ENCODE measurements around the gene PNMA8B. TPM values are rescaled to one million over a fixed set of nuclear protein-coding genes. Genes with fewer than 3 reads are reported as not detected.
"Not testable (repeated sequence)": the region's sequence is repeated elsewhere in the genome, so short reads cannot be mapped to it uniquely, and the experiment has no call there.

Gene PNMA8B
- total RNA-seq, 2 donors from 2014 or later = 1.5 to 2.5 TPM

DNA sequence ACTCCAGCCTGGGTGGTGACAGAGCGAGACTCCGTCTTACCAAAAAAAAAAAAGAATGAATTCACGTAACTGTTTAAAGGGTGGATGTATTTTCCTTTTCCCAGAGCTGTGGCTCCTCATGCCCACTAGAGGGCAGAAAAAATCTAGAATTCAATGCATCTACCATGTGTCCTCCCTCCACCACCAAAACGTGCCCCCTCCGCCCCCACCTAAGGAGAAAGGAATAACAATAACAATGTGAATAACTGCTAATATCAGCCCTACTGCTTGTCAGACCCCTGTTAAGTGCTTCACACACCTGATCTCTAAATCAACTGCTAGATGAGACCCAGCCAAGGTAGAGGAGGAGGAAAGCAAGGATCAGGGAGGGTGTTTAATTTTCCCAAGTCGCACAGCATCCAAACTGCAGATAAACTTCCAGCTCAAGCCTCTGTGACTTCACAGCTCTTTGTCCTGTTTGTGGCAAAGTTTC is 20.2 kb upstream of the PNMA8B start:
- DNase-seq = no peak
- peak in 1 of 2 donors; percentile 33 for ATAC-seq
- intact Hi-C loops (cut with DNase I) = loop anchor here in 1 of 2 donors (10.0 kb wide), 1 partner anchor 231 kb away; no protein-coding TSS in a partner anchor

- intact Hi-C loops (cut with DNase I) = loop anchor here in 1 of 2 donors (10.0 kb wide), 1 partner anchor 230 kb away; no protein-coding TSS in a partner anchor
- DNase-seq (no peak), ATAC-seq (no peak)
Observed at GRCh38 chr19:46515290-46515609, 19.6 kb upstream of the PNMA8B start.

GRCh38 chr19:46514589-46515289 is 19.1 kb upstream of the PNMA8B start:
- DNase-seq (no peak), ATAC-seq (no peak)
- intact Hi-C loops (cut with DNase I) = loop anchor here in 1 of 2 donors (10.0 kb wide), 1 partner anchor 230 kb away; no protein-coding TSS in a partner anchor

- peak; percentile 86 to 91 for ATAC-seq
- DNase-seq = peak; percentile 85
- intact Hi-C loops (cut with DNase I) = loop anchor here in 1 of 2 donors (2.0 to 10.0 kb wide), 2 partner anchors 119 to 229 kb away; no protein-coding TSS in a partner anchor
Observed at GRCh38 chr19:46513461-46514236, 18.0 kb upstream of the PNMA8B start.

DNA sequence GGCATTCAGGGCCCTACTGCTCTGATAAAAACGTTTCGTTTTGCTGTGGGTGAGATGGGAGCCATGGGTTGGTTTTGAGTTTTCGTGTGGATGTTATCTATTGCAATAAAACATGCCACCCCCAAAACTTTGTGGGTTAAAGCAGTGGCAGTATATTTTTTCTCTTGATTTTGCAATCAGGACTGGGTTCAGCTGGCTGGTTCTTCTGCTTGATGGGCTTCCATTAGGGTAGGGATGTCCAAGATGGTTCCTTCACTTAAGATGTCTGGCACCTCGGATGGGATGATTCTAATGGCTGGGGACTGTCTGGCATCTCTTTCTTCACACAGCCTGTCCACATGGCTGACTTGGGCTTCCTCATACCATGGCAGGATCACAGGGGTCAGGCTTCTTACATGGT is 15.6 kb upstream of the PNMA8B start:
- intact Hi-C loops (cut with DNase I) = loop anchor here in 1 of 2 donors (10.0 kb wide), 1 partner anchor 226 kb away; no protein-coding TSS in a partner anchor
- ATAC-seq (no peak), DNase-seq (no peak)

GRCh38 chr19:46508206-46508605 is 12.5 kb upstream of the PNMA8B start:
- no peak for ATAC-seq
- intact Hi-C loops (cut with DNase I) = no loop called here
- no peak for DNase-seq

DNA sequence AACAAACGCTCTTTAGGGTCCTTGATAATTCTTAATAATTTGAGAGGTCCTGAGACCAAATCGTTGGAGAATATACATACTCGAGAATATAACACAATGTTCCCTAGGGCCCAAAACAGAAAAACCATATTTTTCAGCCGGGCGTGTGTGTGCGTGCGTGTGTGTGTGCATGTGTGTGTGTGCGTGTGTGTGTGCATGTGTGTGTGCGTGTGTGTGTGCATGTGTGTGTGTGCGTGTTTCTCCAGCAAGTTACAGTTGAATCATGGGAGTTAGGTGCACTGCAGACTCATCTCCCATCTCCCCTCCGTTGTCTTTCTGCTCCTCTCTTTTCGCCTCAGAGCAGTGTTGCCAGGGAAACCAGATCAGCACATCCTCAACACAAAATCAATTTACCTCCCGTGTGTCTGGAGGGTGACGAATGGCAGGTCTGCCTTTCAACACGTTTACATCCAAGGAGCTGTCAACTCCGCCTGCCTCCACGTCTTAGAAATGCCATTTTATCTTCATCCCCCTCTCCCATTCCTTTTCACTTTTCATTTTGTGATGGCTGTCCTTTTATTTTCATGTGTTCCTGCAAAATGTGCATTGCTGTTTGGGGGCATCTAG is 8.3 kb upstream of the PNMA8B start:
- DNase-seq (no peak), ATAC-seq (no peak)
- intact Hi-C loops (cut with DNase I) = no loop called here

- no peak for DNase-seq
- intact Hi-C loops (cut with DNase I) = no loop called here
- no peak for ATAC-seq
Observed at GRCh38 chr19:46502891-46503290, 7.2 kb upstream of the PNMA8B start.

GRCh38 chr19:46499692-46500091 is 4.0 kb upstream of the PNMA8B start:
- intact Hi-C loops (cut with DNase I) = no loop called here
- no peak for DNase-seq
- ATAC-seq = no peak

- ATAC-seq = no peak
- DNase-seq = no peak
- intact Hi-C loops (cut with DNase I) = no loop called here
Observed at GRCh38 chr19:46497773-46498172, 2.1 kb upstream of the PNMA8B start.

DNA sequence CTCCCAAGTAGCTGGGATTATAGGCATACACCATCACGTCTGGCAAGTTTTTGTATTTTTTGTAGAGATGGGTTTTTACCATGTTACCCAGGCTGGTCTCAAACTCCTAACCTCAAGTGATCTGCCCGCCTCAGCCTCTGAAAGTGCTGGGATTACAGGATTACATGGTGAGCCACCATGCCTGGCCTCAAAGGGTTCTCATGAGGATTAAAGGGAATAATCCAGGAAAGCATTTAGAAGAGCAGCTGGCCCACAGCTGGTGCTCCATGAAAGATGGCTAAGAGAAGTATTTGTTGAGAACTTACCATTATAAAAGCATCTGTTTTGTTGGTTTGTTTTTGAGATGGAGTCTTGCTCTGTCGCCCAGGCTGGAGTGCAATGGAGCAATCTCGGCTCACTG is 1.2 kb upstream of the PNMA8B start:
- intact Hi-C loops (cut with DNase I); DNase-seq; ATAC-seq: not testable (repeated sequence)

DNA sequence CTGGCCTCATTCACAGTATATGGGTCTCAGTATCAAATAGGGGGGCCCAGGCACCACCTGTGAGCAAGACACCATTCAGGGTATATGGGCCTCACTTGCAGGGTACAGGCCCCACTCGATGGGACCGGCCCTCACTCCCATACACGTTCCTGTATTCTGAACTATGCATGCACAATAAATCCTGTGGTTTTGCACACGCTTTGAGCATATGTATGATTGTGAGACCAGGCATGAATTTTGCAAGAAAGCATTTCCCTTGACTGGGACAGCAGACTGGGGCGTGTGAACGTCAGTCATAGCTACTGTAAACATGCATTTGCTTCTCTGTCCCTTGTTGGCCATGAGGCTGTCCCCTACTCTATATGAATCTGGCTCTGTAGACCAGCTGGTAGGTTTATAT is 637 bp upstream of the PNMA8B start:
- DNase-seq = no peak
- no peak for ATAC-seq
- intact Hi-C loops (cut with DNase I) = no loop called here

GRCh38 chr19:46494941-46495785 is 504 bp downstream of the PNMA8B start:
- no peak for ATAC-seq
- intact Hi-C loops (cut with DNase I) = no loop called here
- no peak for DNase-seq

GRCh38 chr19:46494146-46494940 is 1.3 kb downstream of the PNMA8B start:
- intact Hi-C loops (cut with DNase I) = no loop called here
- ATAC-seq = no peak
- DNase-seq = no peak

DNA sequence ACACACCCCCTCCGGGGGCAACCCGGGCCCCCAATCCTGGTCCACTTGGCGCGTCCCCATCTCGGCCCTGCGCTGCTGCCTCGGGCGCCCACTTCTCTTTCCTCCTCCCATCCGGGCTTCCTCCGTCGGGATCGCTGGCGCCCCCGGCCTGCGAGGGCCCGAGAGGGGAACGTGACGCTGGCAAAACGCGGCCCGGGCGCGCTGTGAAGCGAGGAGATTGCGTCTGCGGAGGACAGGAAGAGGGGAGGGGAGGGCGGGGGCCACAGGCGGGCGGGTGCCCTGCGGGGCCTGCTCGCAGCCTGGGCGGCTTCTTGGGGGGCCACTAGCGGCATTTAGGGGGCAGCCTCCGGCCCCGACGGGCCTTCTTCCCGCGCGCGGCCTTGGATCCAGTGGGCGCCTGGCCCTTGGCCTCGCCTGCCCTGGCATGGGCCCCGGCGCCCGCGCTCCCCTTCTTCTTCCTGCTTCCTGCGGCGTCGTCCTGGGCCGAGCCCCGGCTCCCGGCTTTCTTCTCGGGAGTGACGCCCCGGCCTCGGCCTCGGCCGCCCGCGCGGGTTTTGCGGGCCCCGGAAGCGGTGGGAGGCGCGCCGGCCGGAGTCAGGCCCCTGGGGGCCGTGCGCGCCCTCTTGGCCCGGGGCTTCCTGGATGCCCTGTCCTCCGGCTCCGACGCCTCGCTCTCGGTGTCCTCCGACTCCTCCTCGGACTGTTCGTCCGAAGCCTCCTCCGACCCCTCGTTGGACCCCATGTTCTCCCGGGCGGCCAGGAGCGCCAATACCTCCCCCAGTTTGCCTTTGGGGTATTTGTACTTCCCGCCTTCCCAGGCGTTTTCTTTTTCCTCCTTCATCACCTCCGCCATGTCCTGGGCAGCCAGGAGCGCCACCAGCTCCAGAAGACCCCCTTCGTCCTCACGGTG is 2.2 kb downstream of the PNMA8B start:
- intact Hi-C loops (cut with DNase I) = no loop called here
- ATAC-seq (peak; percentile 23 to 50), DNase-seq (peak; percentile 64)

DNA sequence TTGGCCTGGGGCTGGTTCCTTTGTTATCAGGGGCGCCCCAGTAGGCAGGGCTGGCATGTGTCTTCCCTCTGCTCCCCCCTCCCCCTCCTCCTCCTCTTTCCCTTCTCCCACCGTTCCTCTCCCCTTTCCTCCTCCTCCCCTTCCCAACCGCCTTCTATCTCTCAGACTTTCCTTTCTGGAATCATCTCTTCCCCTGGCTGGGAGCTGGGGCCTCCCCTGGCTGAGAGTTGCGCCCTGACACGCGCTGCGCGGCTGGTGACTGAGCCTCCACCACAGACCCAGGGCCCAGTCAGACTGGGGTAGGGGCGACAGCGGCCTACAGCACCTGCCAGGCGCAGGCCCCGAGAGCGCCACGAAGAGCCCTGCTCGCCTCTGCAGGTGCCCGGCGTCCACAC is 2.8 kb downstream of the PNMA8B start:
- DNase-seq (peak; percentile 37), ATAC-seq (peak in 1 of 2 donors; percentile 16)
- intact Hi-C loops (cut with DNase I) = no loop called here

DNA sequence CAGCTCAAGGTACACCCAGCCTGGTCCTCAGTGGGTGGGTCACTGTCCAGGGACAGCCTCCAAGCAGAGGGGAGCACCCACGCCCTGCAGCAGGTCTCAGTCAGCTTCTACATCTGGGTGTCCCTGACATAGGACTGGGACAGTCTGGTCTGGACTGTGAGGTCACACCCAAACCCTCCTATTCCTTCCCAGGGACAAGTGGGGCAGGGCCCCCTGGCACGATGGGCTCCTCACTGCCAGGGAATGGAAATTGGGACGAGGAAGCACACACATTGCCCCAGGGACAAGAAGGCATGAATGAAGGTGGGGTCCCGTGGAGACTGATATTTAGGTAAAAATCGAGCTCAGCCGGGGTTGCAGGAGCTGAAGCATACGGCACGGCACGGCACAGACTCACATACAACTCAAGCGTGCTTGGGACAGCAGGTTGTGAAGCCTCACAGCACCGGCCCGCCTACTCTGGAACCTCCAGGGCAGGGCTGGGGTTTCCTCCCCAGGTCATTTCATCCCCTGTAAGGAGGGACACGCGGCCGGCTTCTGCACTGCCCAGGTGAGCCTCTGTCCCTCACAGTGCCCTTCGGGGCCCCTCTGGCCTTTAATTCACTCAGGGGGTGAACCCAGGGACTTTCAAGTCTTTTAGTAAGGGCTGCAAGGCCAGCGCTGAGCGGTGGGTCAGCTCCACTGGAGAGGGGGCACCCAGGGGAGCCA is 3.5 kb downstream of the PNMA8B start:
- DNase-seq (no peak), ATAC-seq (no peak)
- intact Hi-C loops (cut with DNase I) = no loop called here

Data from left cardiac atrium (tissue), 4 donors.